NCI-H2107 treated with DMSO at 0.1 percent for 48 hours (cell line): Measurements from ENCODE around the gene SLC25A43.
A peak's percentile ranks its signal among the peaks of the same experiment; 100 is the strongest.

Experiments used
- DNase-seq: peaks from one replicate; lab custom pipeline; 2025; ENCODE audit not compliant: unreplicated experiment; lab: John Stamatoyannopoulos, UW

Gene SLC25A43

GRCh38 chrX:119495734-119496726, 96.9 kb downstream of the SLC25A43 start:
- no peak for DNase-seq

GRCh38 chrX:119497185-119497584, 98.0 kb downstream of the SLC25A43 start:
- DNase-seq, result no peak

- DNase-seq, result no peak
Measured at GRCh38 chrX:119500061-119500800, 101.1 kb downstream of the SLC25A43 start.

GRCh38 chrX:119501511-119502148, 102.5 kb downstream of the SLC25A43 start:
- DNase-seq, result no peak

GRCh38 chrX:119502727-119503483, 103.8 kb downstream of the SLC25A43 start:
- peak; percentile 88 for DNase-seq

- no peak for DNase-seq
Measured at GRCh38 chrX:119503484-119503861, 104.3 kb downstream of the SLC25A43 start.
